ENCODE results near the gene BEGAIN.

Gene BEGAIN

GRCh38 chr14:100539766-100540140, 47.5 kb downstream of the BEGAIN start:
- in situ Hi-C loops (cut with MboI; ENCODE audit: low sequenced_read_pairs) = no loop called here

GRCh38 chr14:100539003-100539660, 48.1 kb downstream of the BEGAIN start:
- in situ Hi-C loops (cut with MboI; ENCODE audit: low sequenced_read_pairs) = no loop called here

GRCh38 chr14:100538351-100539002, 48.7 kb downstream of the BEGAIN start:
- in situ Hi-C loops (cut with MboI; ENCODE audit: low sequenced_read_pairs) = no loop called here

- in situ Hi-C loops (cut with MboI; ENCODE audit: low sequenced_read_pairs) = no loop called here
Observed at GRCh38 chr14:100537446-100538350, 49.5 kb downstream of the BEGAIN start.

- in situ Hi-C loops (cut with MboI; ENCODE audit: low sequenced_read_pairs) = no loop called here
Observed at GRCh38 chr14:100536721-100537445, 50.3 kb downstream of the BEGAIN start.

- in situ Hi-C loops (cut with MboI; ENCODE audit: low sequenced_read_pairs) = no loop called here
Observed at GRCh38 chr14:100536121-100536510, 51.1 kb downstream of the BEGAIN start.

- in situ Hi-C loops (cut with MboI; ENCODE audit: low sequenced_read_pairs) = no loop called here
Observed at GRCh38 chr14:100535287-100536120, 51.7 kb downstream of the BEGAIN start.

- in situ Hi-C loops (cut with MboI; ENCODE audit: low sequenced_read_pairs) = loop anchor here (5.0 kb wide), 1 partner anchor 113 kb away; no protein-coding TSS in a partner anchor
Observed at GRCh38 chr14:100534528-100535286, 52.5 kb downstream of the BEGAIN start.

GRCh38 chr14:100533656-100534485, 53.3 kb downstream of the BEGAIN start:
- in situ Hi-C loops (cut with MboI; ENCODE audit: low sequenced_read_pairs) = loop anchor here (5.0 kb wide), 1 partner anchor 113 kb away; no protein-coding TSS in a partner anchor

GRCh38 chr14:100532906-100533655, 54.1 kb downstream of the BEGAIN start:
- in situ Hi-C loops (cut with MboI; ENCODE audit: low sequenced_read_pairs) = loop anchor here (5.0 kb wide), 1 partner anchor 114 kb away; no protein-coding TSS in a partner anchor

- in situ Hi-C loops (cut with MboI; ENCODE audit: low sequenced_read_pairs) = loop anchor here (5.0 kb wide), 1 partner anchor 115 kb away; no protein-coding TSS in a partner anchor
Observed at GRCh38 chr14:100532154-100532861, 54.9 kb downstream of the BEGAIN start.

GRCh38 chr14:100531152-100532121, 55.8 kb downstream of the BEGAIN start:
- in situ Hi-C loops (cut with MboI; ENCODE audit: low sequenced_read_pairs) = loop anchor here (5.0 kb wide), 1 partner anchor 116 kb away; no protein-coding TSS in a partner anchor

- in situ Hi-C loops (cut with MboI; ENCODE audit: low sequenced_read_pairs) = loop anchor here (5.0 kb wide), 1 partner anchor 117 kb away; no protein-coding TSS in a partner anchor
Observed at GRCh38 chr14:100530270-100531072, 56.7 kb downstream of the BEGAIN start.

- in situ Hi-C loops (cut with MboI; ENCODE audit: low sequenced_read_pairs) = loop anchor here (5.0 kb wide), 1 partner anchor 118 kb away; no protein-coding TSS in a partner anchor
Observed at GRCh38 chr14:100529561-100530031, 57.6 kb downstream of the BEGAIN start.

Measured in HL-60/S4 (cell line).